Hepatocyte (in vitro differentiated cells): ENCODE data around the gene TFEB. TPM values are rescaled to one million over a fixed set of nuclear protein-coding genes. Genes with fewer than 3 reads are reported as not detected.

Experiments used
- DNase-seq: peaks from one replicate; pipeline ENCODE4 v3.0.0-alpha.2; 2016; ENCODE audit warnings: low spot score
- H2AFZ ChIP-seq: fragments of 200-600 bp; sonication (generic); 2 replicates; pipeline ENCODE4 v1.6.0; 2016; ENCODE audit warnings: antibody characterized with exemption, mild to moderate bottlenecking
- H3K27ac ChIP-seq: fragments of 200-600 bp; sonication (generic); 2 replicates; pipeline ENCODE4 v1.5.1; 2016; ENCODE audit warnings: mild to moderate bottlenecking
- H3K27me3 ChIP-seq: fragments of 200-600 bp; sonication (generic); 2 replicates; pipeline ENCODE4 v1.6.1; 2016
- H3K36me3 ChIP-seq: fragments of 200-600 bp; sonication (generic); replicated peaks from 2 replicates; pipeline ENCODE4 v1.5.1; 2016; ENCODE audit warnings: low read depth; ENCODE audit not compliant: insufficient read depth
- H3K4me1 ChIP-seq: fragments of 200-600 bp; sonication (generic); 2 replicates; pipeline ENCODE4 v1.5.1; 2016; ENCODE audit warnings: mild to moderate bottlenecking, moderate library complexity; ENCODE audit not compliant: insufficient read depth
- H3K4me2 ChIP-seq: fragments of 200-600 bp; sonication (generic); 2 replicates; pipeline ENCODE4 v1.6.0; 2016
- H3K4me3 ChIP-seq: fragments of 200-600 bp; sonication (generic); 2 replicates; pipeline ENCODE4 v1.5.1; 2016; ENCODE audit warnings: mild to moderate bottlenecking
- H3K79me2 ChIP-seq: fragments of 200-600 bp; sonication (generic); 2 replicates; pipeline ENCODE4 v1.6.0; 2017; ENCODE audit warnings: mild to moderate bottlenecking
- H3K9me2 ChIP-seq: fragments of 200-600 bp; sonication (generic); replicated peaks from 2 replicates; pipeline ENCODE4 v1.6.0; 2017; ENCODE audit warnings: mild to moderate bottlenecking; ENCODE audit not compliant: insufficient read depth
- H3K9me3 ChIP-seq: fragments of 200-600 bp; sonication (generic); 2 replicates; pipeline ENCODE4 v1.5.1; 2016; ENCODE audit warnings: low read depth, mild to moderate bottlenecking
- H4K20me1 ChIP-seq: fragments of 200-600 bp; sonication (generic); 2 replicates; pipeline ENCODE4 v1.6.0; 2016; ENCODE audit warnings: mild to moderate bottlenecking; ENCODE audit not compliant: insufficient read depth, poor library complexity, severe bottlenecking
- CTCF ChIP-seq: fragments of 200-600 bp; sonication (generic); IDR thresholded peaks from 2 replicates; pipeline ENCODE4 v1.5.1; 2016; ENCODE audit warnings: antibody characterized with exemption, mild to moderate bottlenecking; ENCODE audit not compliant: poor library complexity
- EZH2 ChIP-seq: fragments of 200-600 bp; sonication (generic); IDR thresholded peaks from 2 replicates; pipeline ENCODE4 v1.6.1; 2016; ENCODE audit warnings: antibody characterized with exemption, mild to moderate bottlenecking, borderline replicate concordance
- EZH2phosphoT487 ChIP-seq: fragments of 200-600 bp; sonication (generic); IDR thresholded peaks from one replicate; pipeline ENCODE4 v1.6.1; 2018; ENCODE audit warnings: antibody characterized with exemption, mild to moderate bottlenecking, low read depth, moderate library complexity; ENCODE audit not compliant: unreplicated experiment, severe bottlenecking
- WGBS: methylation state at CpG from one replicate; pipeline ENCODE4 v1.1.6; 2016; ENCODE audit warnings: low lambda C conversion rate; ENCODE audit errors: missing lambda C conversion rate; 5-methylcytosine and 5-hydroxymethylcytosine counted together
- polyA plus RNA-seq: library from polyadenylated mRNA; unstranded; fragments of >200 nt; fragmentation: Nextera tagmentation; extraction: Ambion mirVana; gene quantifications from 2 replicates; pipeline ENCODE4 v1.2.1, GENCODE V29; 2016
- total RNA-seq: library from RNA; depleted of rRNA; stranded (reverse); fragments of >200 nt; gene quantifications from 2 replicates; pipeline ENCODE4 v1.2.3, GENCODE V29; 2014

The TFEB gene
- total and polyA plus RNA-seq, 2 experiments from 2014 or later: 14.2 to 32.7 TPM

- H3K4me3 ChIP-seq: no peak overlapping the region
- H2AFZ ChIP-seq: no peak overlapping the region
- WGBS: 66% methylated on average over 15 of the region's 15 CpGs
- no peaks in the 10 kb centered on the region for H3K27me3 ChIP-seq
- DNase-seq: no peak
- H3K27ac ChIP-seq: no peak overlapping the region
- no peaks in the 10 kb centered on the region for H3K36me3 ChIP-seq
- no peaks in the 10 kb centered on the region for H4K20me1 ChIP-seq
- TF ChIP-seq EZH2: no peak
- no peak for TF ChIP-seq EZH2phosphoT487
- TF ChIP-seq CTCF: no peak
- H3K79me2 ChIP-seq: no peaks in the 10 kb centered on the region
- no peaks in the 10 kb centered on the region for H3K4me1 ChIP-seq
- H3K9me2 ChIP-seq: no peaks in the 10 kb centered on the region
- H3K9me3 ChIP-seq: no peaks in the 10 kb centered on the region
- no peak overlapping the region for H3K4me2 ChIP-seq
Measured at GRCh38 chr6:41697861-41698781, 37.3 kb downstream of the TFEB start.

- no peaks in the 10 kb centered on the region for H3K27me3 ChIP-seq
- no peak overlapping the region for H3K27ac ChIP-seq
- no peak for DNase-seq
- H3K9me2 ChIP-seq: no peaks in the 10 kb centered on the region
- H4K20me1 ChIP-seq: no peaks in the 10 kb centered on the region
- H3K4me2 ChIP-seq: no peak overlapping the region
- no peak overlapping the region for H2AFZ ChIP-seq
- H3K4me1 ChIP-seq: no peaks in the 10 kb centered on the region
- H3K9me3 ChIP-seq: no peaks in the 10 kb centered on the region
- no peak for TF ChIP-seq EZH2
- no peak for TF ChIP-seq CTCF
- no peak for TF ChIP-seq EZH2phosphoT487
- no peak overlapping the region for H3K4me3 ChIP-seq
- no peaks in the 10 kb centered on the region for H3K36me3 ChIP-seq
- no peaks in the 10 kb centered on the region for H3K79me2 ChIP-seq
- WGBS: 92% methylated on average over 6 of the region's 6 CpGs
Measured at GRCh38 chr6:41696788-41697187, 38.6 kb downstream of the TFEB start.

- Histone ChIP-seq H3K9me2 (no peaks in the 10 kb centered on the region), H4K20me1 (no peaks in the 10 kb centered on the region), H3K36me3 (no peaks in the 10 kb centered on the region), H3K27ac (no peak overlapping the region), H3K4me3 (no peak overlapping the region), H3K9me3 (no peaks in the 10 kb centered on the region), H3K79me2 (no peaks in the 10 kb centered on the region), H3K4me1 (no peaks in the 10 kb centered on the region), H3K4me2 (no peak overlapping the region), H2AFZ (no peak overlapping the region), H3K27me3 (no peaks in the 10 kb centered on the region)
- no peak for DNase-seq
- 88% methylated on average over 6 of the region's 6 CpGs for WGBS
- TF ChIP-seq EZH2phosphoT487 (no peak), CTCF (no peak), EZH2 (no peak)
Measured at GRCh38 chr6:41695825-41696224, 39.6 kb downstream of the TFEB start.
